SU-DHL-6 (cell line): ENCODE results near the gene NT5C3A.
"Not testable (repeated sequence)": the region's sequence is repeated elsewhere in the genome, so short reads cannot be mapped to it uniquely, and the experiment has no call there.

ENCODE experiments used
- H2AFZ ChIP-seq: fragments of 200-600 bp; sonication (generic); 2 replicates; pipeline ENCODE4 v1.6.1; 2014; ENCODE audit warnings: low read depth, mild to moderate bottlenecking, moderate library complexity, mixed read lengths, antibody characterized with exemption, low read length; ENCODE audit not compliant: severe bottlenecking
- H3F3A ChIP-seq: fragments of 200-600 bp; shearing (Covaris generic); 2 replicates; pipeline ENCODE4 v1.6.0; 2016; ENCODE audit warnings: antibody characterized with exemption, mild to moderate bottlenecking; ENCODE audit not compliant: insufficient read depth
- H3K27ac ChIP-seq: fragments of 200-600 bp; sonication (generic); 2 replicates; pipeline ENCODE4 v1.5.1; 2016; ENCODE audit warnings: low read depth, mild to moderate bottlenecking, low read length, moderate library complexity, mixed read lengths
- H3K27me3 ChIP-seq: fragments of 200-600 bp; sonication (generic), shearing (Covaris generic); 2 replicates; pipeline ENCODE4 v1.6.0; 2014; ENCODE audit warnings: mild to moderate bottlenecking, low read length
- H3K36me3 ChIP-seq: fragments of 200-600 bp; sonication (generic); 2 replicates; pipeline ENCODE4 v1.6.1; 2014; ENCODE audit warnings: mild to moderate bottlenecking, low read length, mixed read lengths
- H3K4me2 ChIP-seq: fragments of 300-600, 200-600 bp; shearing (Covaris generic), sonication (generic); 2 replicates; pipeline ENCODE4 v1.6.0; 2014; ENCODE audit warnings: low read length, low read depth, mild to moderate bottlenecking; ENCODE audit not compliant: poor library complexity, severe bottlenecking
- H3K4me3 ChIP-seq: fragments of 200-600 bp; sonication (generic); 2 replicates; pipeline ENCODE4 v1.5.1; 2014; ENCODE audit warnings: antibody characterized with exemption, low read length, mild to moderate bottlenecking, mixed read lengths; ENCODE audit not compliant: insufficient read depth, poor library complexity, severe bottlenecking
- H3K79me2 ChIP-seq: fragments of 200-600 bp; sonication (generic); 2 replicates; pipeline ENCODE4 v1.6.1; 2014; ENCODE audit warnings: mild to moderate bottlenecking, low read length, moderate library complexity; ENCODE audit not compliant: insufficient read depth
- H3K9ac ChIP-seq: fragments of 200-600 bp; sonication (generic); 2 replicates; pipeline ENCODE4 v1.7.0; 2014; ENCODE audit warnings: mild to moderate bottlenecking, low read length
- H3K9me2 ChIP-seq: fragments of 200-600 bp; sonication (generic); replicated peaks from 2 replicates; pipeline ENCODE4 v1.6.1; 2014; ENCODE audit warnings: low read length; ENCODE audit not compliant: insufficient read depth
- H3K9me3 ChIP-seq: fragments of 200-600 bp; sonication (generic); 2 replicates; pipeline ENCODE4 v1.6.1; 2014; ENCODE audit warnings: low read length, mixed read lengths; ENCODE audit not compliant: insufficient read depth
- H4K20me1 ChIP-seq: fragments of 200-600 bp; sonication (generic); 2 replicates; pipeline ENCODE4 v1.6.1; 2014; ENCODE audit warnings: low read depth, mild to moderate bottlenecking, antibody characterized with exemption, low read length, moderate library complexity, mixed read lengths

Gene NT5C3A

DNA sequence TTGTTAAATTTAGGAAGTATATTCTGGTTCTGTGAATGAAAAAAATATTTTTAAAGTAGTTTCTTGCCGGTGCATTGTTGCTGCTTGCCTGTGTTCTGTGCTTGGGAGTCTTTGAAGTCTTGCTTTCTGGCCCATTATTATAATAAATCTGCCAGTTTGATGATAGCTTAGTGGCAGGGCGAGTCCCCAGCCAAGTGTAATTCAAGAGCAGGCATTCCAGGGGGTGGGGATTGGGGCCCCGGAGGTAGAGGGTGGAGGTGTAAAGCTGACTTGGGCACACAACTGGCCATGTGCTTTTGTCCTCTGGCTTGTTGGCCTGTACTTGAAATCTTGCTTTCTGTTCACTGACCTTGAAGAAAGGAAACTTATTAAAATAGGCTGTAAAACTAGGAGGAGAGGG lies 90.6 kb downstream of the NT5C3A start:
- not testable (repeated sequence) for H4K20me1 ChIP-seq, H3K4me3 ChIP-seq, H3K36me3 ChIP-seq, H3K9ac ChIP-seq, H3F3A ChIP-seq, H3K27me3 ChIP-seq, H3K4me2 ChIP-seq, H2AFZ ChIP-seq, H3K27ac ChIP-seq, H3K9me2 ChIP-seq, H3K79me2 ChIP-seq, H3K9me3 ChIP-seq

DNA sequence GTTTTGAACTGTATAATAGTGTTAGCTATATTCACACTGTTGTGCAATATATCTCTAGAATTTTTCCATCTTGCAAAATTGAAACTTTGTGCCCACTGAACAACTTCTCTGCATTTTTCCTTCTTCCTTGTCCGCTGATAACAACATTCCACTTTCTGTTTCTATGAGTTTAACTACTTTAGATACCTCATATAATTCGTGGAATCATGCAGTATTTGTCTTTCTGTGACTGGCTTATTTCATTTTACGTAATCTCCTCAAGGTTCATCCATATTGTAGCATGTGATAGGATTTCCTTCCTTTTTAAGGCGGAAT lies 95.4 kb downstream of the NT5C3A start:
- H3K4me2 ChIP-seq, H3K9me2 ChIP-seq, H3F3A ChIP-seq, H3K36me3 ChIP-seq, H3K27me3 ChIP-seq, H2AFZ ChIP-seq, H3K27ac ChIP-seq, H3K9me3 ChIP-seq, H3K79me2 ChIP-seq, H3K4me3 ChIP-seq, H4K20me1 ChIP-seq, H3K9ac ChIP-seq: not testable (repeated sequence)

DNA sequence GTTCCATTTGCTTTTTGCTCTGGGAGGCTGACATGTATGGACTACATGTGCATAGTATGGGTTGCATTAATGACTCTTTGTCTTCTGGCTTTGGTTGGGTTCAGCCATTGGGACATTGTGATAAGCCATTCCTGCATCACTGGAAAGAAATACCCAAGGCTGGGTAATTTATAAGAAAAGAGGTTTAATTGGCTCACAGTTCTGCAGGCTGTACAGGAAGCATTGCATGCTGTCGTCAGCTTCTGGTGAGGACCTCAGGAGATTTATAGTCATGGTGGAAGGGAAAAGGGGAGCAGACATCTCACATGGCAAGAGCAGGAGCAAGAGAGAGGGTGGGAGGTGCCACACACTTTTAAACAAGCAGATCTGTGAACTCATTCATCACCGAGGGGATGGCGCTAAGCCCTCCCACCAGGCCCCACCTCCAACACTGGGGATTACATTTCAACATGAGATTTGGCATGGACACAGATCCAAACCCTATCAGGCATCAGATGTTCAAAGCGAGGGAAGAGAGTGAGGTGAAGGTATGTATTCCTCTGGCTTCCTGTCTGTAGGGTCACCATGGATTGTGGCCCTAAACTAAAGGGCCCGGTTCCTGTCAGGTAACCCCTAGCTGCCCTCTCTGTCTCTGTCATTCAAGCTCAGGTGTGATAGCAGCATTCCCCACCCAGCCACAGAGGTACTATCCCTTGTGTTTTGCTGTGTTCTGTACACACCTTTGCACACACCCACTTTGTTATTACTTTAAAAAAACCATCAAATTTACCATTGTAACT lies 95.9 kb downstream of the NT5C3A start:
- not testable (repeated sequence) for H4K20me1 ChIP-seq, H3K27me3 ChIP-seq, H3K4me2 ChIP-seq, H3F3A ChIP-seq, H3K9me2 ChIP-seq, H3K4me3 ChIP-seq, H3K79me2 ChIP-seq, H2AFZ ChIP-seq, H3K27ac ChIP-seq, H3K36me3 ChIP-seq, H3K9ac ChIP-seq, H3K9me3 ChIP-seq

DNA sequence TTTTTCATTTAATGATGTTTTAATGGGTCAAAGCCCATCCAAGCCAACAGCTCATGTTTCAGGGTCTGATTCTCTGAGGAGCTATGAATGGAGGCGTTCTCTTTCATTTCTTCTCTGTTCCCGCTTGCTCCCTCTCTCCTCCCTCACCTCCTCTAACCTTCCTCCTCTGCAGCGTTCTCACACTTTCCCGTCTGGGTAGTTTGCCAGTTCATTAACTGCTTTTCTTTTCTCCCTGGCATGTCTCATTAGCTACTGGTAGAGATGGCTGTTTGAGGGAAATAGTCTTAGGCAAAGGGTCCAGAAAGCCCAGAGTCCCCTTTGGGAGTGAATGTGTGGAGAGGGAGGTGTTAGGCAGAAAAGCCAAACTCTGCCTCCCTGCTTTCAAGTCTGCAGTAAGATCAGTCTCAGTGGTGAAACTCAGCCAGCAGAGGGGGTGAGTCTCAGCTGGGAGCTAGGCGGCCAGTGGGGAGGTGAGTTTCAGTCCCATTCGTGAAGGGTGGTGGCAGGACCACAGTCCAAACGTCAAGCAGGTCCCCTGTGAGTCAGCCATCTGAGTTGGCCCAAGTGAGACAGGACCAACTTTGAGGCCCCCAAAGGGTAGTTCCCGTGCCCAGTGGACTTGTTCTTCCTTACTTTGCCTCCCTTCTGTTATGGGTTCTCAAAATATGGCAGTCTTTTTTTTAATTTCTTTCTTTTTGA lies 98.0 kb downstream of the NT5C3A start:
- H3K79me2 ChIP-seq, H3K36me3 ChIP-seq, H3K9me2 ChIP-seq, H3K9me3 ChIP-seq, H3K27ac ChIP-seq, H3F3A ChIP-seq, H3K9ac ChIP-seq, H4K20me1 ChIP-seq, H2AFZ ChIP-seq, H3K4me3 ChIP-seq, H3K27me3 ChIP-seq, H3K4me2 ChIP-seq: not testable (repeated sequence)
